Tongue (tissue), 2 donors: ENCODE results near the gene LRRC14B. TPM values are rescaled to one million over a fixed set of nuclear protein-coding genes. Genes with fewer than 3 reads are reported as not detected.
"Not testable (repeated sequence)": the region's sequence is repeated elsewhere in the genome, so short reads cannot be mapped to it uniquely, and the experiment has no call there.

ENCODE experiments used
- DNase-seq: peaks from one replicate; pipeline ENCODE4 v3.0.0-alpha.2; 2015
- total RNA-seq: library from RNA; depleted of rRNA; stranded (reverse); fragments of >200 nt; gene quantifications from one replicate; pipeline ENCODE4 v1.2.3, GENCODE V29; 2014

Gene LRRC14B
- total RNA-seq, 1 donor from 2014 or later, result 46.0 TPM

GRCh38 chr5:192970-193831, 1.9 kb downstream of the LRRC14B start:
- no peak for DNase-seq

- DNase-seq, result no peak
Measured at GRCh38 chr5:194102-194501, 2.8 kb downstream of the LRRC14B start.

- no peak for DNase-seq
Measured at GRCh38 chr5:194603-195209, 3.4 kb downstream of the LRRC14B start.

GRCh38 chr5:195401-196160, 4.3 kb downstream of the LRRC14B start:
- no peak for DNase-seq

GRCh38 chr5:196350-196749, 5.1 kb downstream of the LRRC14B start:
- no peak for DNase-seq

- DNase-seq, result not testable (repeated sequence)
Measured at GRCh38 chr5:197031-197430, 5.7 kb downstream of the LRRC14B start.

GRCh38 chr5:197892-198489, 6.7 kb downstream of the LRRC14B start:
- DNase-seq, result no peak

- no peak for DNase-seq
Measured at GRCh38 chr5:198516-199196, 7.4 kb downstream of the LRRC14B start.

GRCh38 chr5:199197-199949, 8.1 kb downstream of the LRRC14B start:
- no peak for DNase-seq

- no peak for DNase-seq
Measured at GRCh38 chr5:199950-200645, 8.8 kb downstream of the LRRC14B start.

- DNase-seq, result no peak
Measured at GRCh38 chr5:200985-201384, 9.7 kb downstream of the LRRC14B start.

- DNase-seq, result no peak
Measured at GRCh38 chr5:201672-202071, 10.4 kb downstream of the LRRC14B start.

GRCh38 chr5:203246-203930, 12.1 kb downstream of the LRRC14B start:
- DNase-seq, result no peak

GRCh38 chr5:204001-204400, 12.7 kb downstream of the LRRC14B start:
- no peak for DNase-seq

GRCh38 chr5:204462-204861, 13.2 kb downstream of the LRRC14B start:
- no peak for DNase-seq

- DNase-seq, result no peak
Measured at GRCh38 chr5:204966-205670, 13.8 kb downstream of the LRRC14B start.

- DNase-seq, result no peak
Measured at GRCh38 chr5:206406-206805, 15.1 kb downstream of the LRRC14B start.

- no peak for DNase-seq
Measured at GRCh38 chr5:206927-207536, 15.7 kb downstream of the LRRC14B start.

GRCh38 chr5:207599-207998, 16.3 kb downstream of the LRRC14B start:
- no peak for DNase-seq
